OCI-LY3 (cell line): Measurements from ENCODE around the gene SPP2.

ENCODE experiments used
- EZH2phosphoT487 ChIP-seq: fragments of 200-600 bp; shearing (Covaris generic); IDR thresholded peaks from 2 replicates; pipeline ENCODE4 v1.6.1; 2018; ENCODE audit warnings: antibody characterized with exemption, mixed run types, low read depth
- TF ChIP-seq, protein P1 (sequence below): fragments of 200-600, 300-600 bp; sonication (generic); IDR thresholded peaks from 2 replicates; pipeline ENCODE4 v1.5.1; 2014; ENCODE audit warnings: antibody characterized with exemption, low read length, low read depth

DNA sequence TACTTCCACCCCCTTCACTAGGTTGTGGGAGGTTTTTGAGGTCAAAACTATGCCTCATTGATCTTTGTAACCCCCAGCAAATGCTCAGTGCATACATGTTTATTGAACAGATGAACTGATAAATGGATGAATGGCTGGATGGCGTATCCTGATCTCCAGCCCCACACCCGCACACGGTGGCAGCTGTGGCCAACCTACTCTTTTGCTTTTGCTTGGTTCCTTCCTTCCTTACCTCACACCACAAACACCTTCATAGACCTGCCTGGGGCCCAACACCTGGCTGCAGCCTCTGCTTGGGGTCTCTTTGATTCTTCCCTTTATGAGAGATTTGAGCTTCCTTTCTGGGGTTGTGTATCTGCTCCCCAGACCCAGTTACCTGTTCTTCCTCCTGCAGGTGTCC lies 25.9 kb downstream of the SPP2 start:
- TF ChIP-seq, protein P1, sequence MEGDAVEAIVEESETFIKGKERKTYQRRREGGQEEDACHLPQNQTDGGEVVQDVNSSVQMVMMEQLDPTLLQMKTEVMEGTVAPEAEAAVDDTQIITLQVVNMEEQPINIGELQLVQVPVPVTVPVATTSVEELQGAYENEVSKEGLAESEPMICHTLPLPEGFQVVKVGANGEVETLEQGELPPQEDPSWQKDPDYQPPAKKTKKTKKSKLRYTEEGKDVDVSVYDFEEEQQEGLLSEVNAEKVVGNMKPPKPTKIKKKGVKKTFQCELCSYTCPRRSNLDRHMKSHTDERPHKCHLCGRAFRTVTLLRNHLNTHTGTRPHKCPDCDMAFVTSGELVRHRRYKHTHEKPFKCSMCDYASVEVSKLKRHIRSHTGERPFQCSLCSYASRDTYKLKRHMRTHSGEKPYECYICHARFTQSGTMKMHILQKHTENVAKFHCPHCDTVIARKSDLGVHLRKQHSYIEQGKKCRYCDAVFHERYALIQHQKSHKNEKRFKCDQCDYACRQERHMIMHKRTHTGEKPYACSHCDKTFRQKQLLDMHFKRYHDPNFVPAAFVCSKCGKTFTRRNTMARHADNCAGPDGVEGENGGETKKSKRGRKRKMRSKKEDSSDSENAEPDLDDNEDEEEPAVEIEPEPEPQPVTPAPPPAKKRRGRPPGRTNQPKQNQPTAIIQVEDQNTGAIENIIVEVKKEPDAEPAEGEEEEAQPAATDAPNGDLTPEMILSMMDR = no peak
- no peak for TF ChIP-seq EZH2phosphoT487
